H9 (cell line): ENCODE results near the gene ERMAP. TPM values are rescaled to one million over a fixed set of nuclear protein-coding genes. Genes with fewer than 3 reads are reported as not detected.

Experiments
- DNase-seq: peaks from one replicate; pipeline ENCODE4 v3.0.0-alpha.2; 2017
- H2AFZ ChIP-seq: one replicate; pipeline ENCODE4 v1.6.1; 2013; ENCODE audit warnings: mild to moderate bottlenecking, low read length, control low read depth, moderate library complexity
- H2AK5ac ChIP-seq: 2 replicates; pipeline ENCODE4 v1.6.1; 2013; ENCODE audit warnings: low read length, control low read depth, mixed read lengths; ENCODE audit not compliant: insufficient read length
- H2BK120ac ChIP-seq: one replicate; pipeline ENCODE4 v1.6.1; 2013; ENCODE audit warnings: low read depth, mild to moderate bottlenecking, low read length, control low read depth, inconsistent platforms; ENCODE audit not compliant: poor library complexity, severe bottlenecking
- H2BK12ac ChIP-seq: 2 replicates; pipeline ENCODE4 v1.6.1; 2013; ENCODE audit warnings: low read length, control low read depth, mixed read lengths, low read depth; ENCODE audit not compliant: insufficient read length
- H2BK15ac ChIP-seq: 2 replicates; pipeline ENCODE4 v1.6.1; 2013; ENCODE audit warnings: low read depth, low read length, control low read depth
- H2BK20ac ChIP-seq: one replicate; pipeline ENCODE4 v1.6.1; 2013; ENCODE audit warnings: low read depth, mild to moderate bottlenecking, low read length, control low read depth, inconsistent platforms; ENCODE audit not compliant: poor library complexity, severe bottlenecking
- H2BK5ac ChIP-seq: 2 replicates; pipeline ENCODE4 v1.6.1; 2013; ENCODE audit warnings: low read length, control low read depth, mixed read lengths; ENCODE audit not compliant: insufficient read length
- H3K14ac ChIP-seq: 2 replicates; pipeline ENCODE4 v1.6.1; 2013; ENCODE audit warnings: low read length, control low read depth; ENCODE audit not compliant: insufficient read depth
- H3K18ac ChIP-seq: 2 replicates; pipeline ENCODE4 v1.6.1; 2013; ENCODE audit warnings: low read depth, mild to moderate bottlenecking, mixed read lengths, low read length, control low read depth; ENCODE audit not compliant: insufficient read length
- H3K23ac ChIP-seq: 2 replicates; pipeline ENCODE4 v1.6.1; 2013; ENCODE audit warnings: low read length, control low read depth, mixed read lengths, low read depth; ENCODE audit not compliant: insufficient read length
- H3K23me2 ChIP-seq: 2 replicates; pipeline ENCODE4 v1.6.1; 2013; ENCODE audit warnings: low read depth, mild to moderate bottlenecking, mixed read lengths, low read length, control low read depth; ENCODE audit not compliant: insufficient read length, poor library complexity, severe bottlenecking
- H3K27ac ChIP-seq: 2 replicates; pipeline ENCODE4 v1.5.1; 2013; ENCODE audit warnings: low read length, control low read depth, mixed read lengths, low read depth; ENCODE audit not compliant: insufficient read length
- H3K27me3 ChIP-seq: 2 replicates; pipeline ENCODE4 v1.6.1; 2013; ENCODE audit warnings: low read length, control low read depth, inconsistent platforms; ENCODE audit not compliant: insufficient read depth
- H3K4ac ChIP-seq: 2 replicates; pipeline ENCODE4 v1.6.1; 2013; ENCODE audit warnings: low read depth, mild to moderate bottlenecking, control low read depth, inconsistent platforms, low read length, moderate library complexity
- H3K4me1 ChIP-seq: 2 replicates; pipeline ENCODE4 v1.6.1; 2013; ENCODE audit warnings: low read length, control low read depth, inconsistent platforms; ENCODE audit not compliant: insufficient read depth
- H3K4me2 ChIP-seq: 2 replicates; pipeline ENCODE4 v1.6.1; 2013; ENCODE audit warnings: low read length, control low read depth, mixed read lengths; ENCODE audit not compliant: insufficient read length, insufficient read depth
- H3K56ac ChIP-seq: 2 replicates; pipeline ENCODE4 v1.6.1; 2013; ENCODE audit warnings: low read depth, mild to moderate bottlenecking, mixed read lengths, low read length, control low read depth; ENCODE audit not compliant: insufficient read length
- H3K79me1 ChIP-seq: 2 replicates; pipeline ENCODE4 v1.6.1; 2013; ENCODE audit warnings: low read depth, mild to moderate bottlenecking, moderate library complexity, low read length, control low read depth, inconsistent platforms; ENCODE audit not compliant: insufficient read depth, poor library complexity, severe bottlenecking
- H3K79me2 ChIP-seq: 2 replicates; pipeline ENCODE4 v1.6.1; 2013; ENCODE audit warnings: low read length, control low read depth, inconsistent platforms; ENCODE audit not compliant: insufficient read depth
- H3K9ac ChIP-seq: 2 replicates; pipeline ENCODE4 v1.6.1; 2013; ENCODE audit warnings: low read length, control low read depth, mixed read lengths; ENCODE audit not compliant: insufficient read length; ENCODE audit errors: extremely low read depth
- H3K9me3 ChIP-seq: one replicate; pipeline ENCODE4 v1.6.1; 2013; ENCODE audit warnings: low read depth, low read length, inconsistent platforms; ENCODE audit not compliant: control insufficient read depth
- H3T11ph ChIP-seq: one replicate; pipeline ENCODE4 v1.6.1; 2013; ENCODE audit warnings: mild to moderate bottlenecking, low read length, control low read depth, inconsistent platforms
- H4K20me1 ChIP-seq: one replicate; pipeline ENCODE4 v1.6.1; 2013; ENCODE audit not compliant: control insufficient read depth, insufficient read length, insufficient read depth
- H4K5ac ChIP-seq: 2 replicates; pipeline ENCODE4 v1.6.1; 2013; ENCODE audit warnings: low read depth, mild to moderate bottlenecking, mixed read lengths, low read length, control low read depth; ENCODE audit not compliant: insufficient read length
- H4K8ac ChIP-seq: replicated peaks from 2 replicates; pipeline ENCODE4 v1.6.1; 2013; ENCODE audit warnings: low read length, control low read depth, mixed read lengths, low read depth; ENCODE audit not compliant: insufficient read length
- H4K91ac ChIP-seq: 2 replicates; pipeline ENCODE4 v1.6.1; 2013; ENCODE audit warnings: low read depth, mild to moderate bottlenecking, moderate library complexity, mixed read lengths, low read length, control low read depth; ENCODE audit not compliant: insufficient read length
- H3K27ac Mint-ChIP-seq, 3 experiments: 2 replicates in 2 of 3; 3 replicates in 1 of 3; pipeline ENCODE4 v1.8.0; 2020 to 2021; ENCODE audit warnings: mixed read lengths in 3 of 3, mild to moderate bottlenecking in 1 of 3, moderate library complexity in 1 of 3
- H3K27me3 Mint-ChIP-seq: 2 replicates; pipeline ENCODE4 v1.8.0; 2021; ENCODE audit warnings: low read depth, mild to moderate bottlenecking, moderate library complexity, mixed read lengths
- H3K36me3 Mint-ChIP-seq, 3 experiments: 2 replicates in 2 of 3; 3 replicates in 1 of 3; pipeline ENCODE4 v1.8.0; 2020 to 2021; ENCODE audit warnings: low read depth in 3 of 3, mixed read lengths in 3 of 3; ENCODE audit not compliant: insufficient read depth in 1 of 3
- H3K4me1 Mint-ChIP-seq, 2 experiments: 2 replicates each; pipeline ENCODE4 v1.8.0; 2020; ENCODE audit warnings: mixed read lengths in 2 of 2
- H3K4me3 Mint-ChIP-seq, 2 experiments: 2 replicates in 1 of 2; 3 replicates in 1 of 2; pipeline ENCODE4 v1.8.0; 2020 to 2021; ENCODE audit warnings: mild to moderate bottlenecking in 2 of 2, mixed read lengths in 2 of 2, moderate library complexity in 1 of 2
- H3K9me3 Mint-ChIP-seq, 2 experiments: 2 replicates in 1 of 2; 3 replicates in 1 of 2; pipeline ENCODE4 v1.8.0; 2020; ENCODE audit warnings: mild to moderate bottlenecking in 2 of 2, mixed read lengths in 2 of 2, moderate library complexity in 1 of 2
- WGBS: extraction: QIAGEN DNeasy Blood & Tissue Kit; methylation state at CpG from one replicate; pipeline ENCODE4 v1.1.7; 2013; ENCODE audit warnings: missing lambda C conversion rate, low lambda C conversion rate, mixed read lengths; ENCODE audit not compliant: insufficient read length; ENCODE audit errors: extremely low coverage; 5-methylcytosine and 5-hydroxymethylcytosine counted together
- total RNA-seq: library from RNA; stranded (reverse); gene quantifications from 2 replicates; pipeline ENCODE4 v1.2.1, GENCODE V29; 2021
- TF ChIP-seq, protein P1 (sequence below): fragments of 200-600 bp; sonication (generic); conservative IDR thresholded peaks from 3 replicates; pipeline ENCODE4 v1.8.0; 2021; ENCODE audit warnings: antibody characterized with exemption, mild to moderate bottlenecking

ERMAP gene
- total RNA-seq, 1 experiment from 2014 or later = 4.5 TPM

- Histone ChIP-seq H3K27ac (no peak overlapping the region), H3K9ac (no peak overlapping the region), H2AK5ac (no peak overlapping the region), H2AFZ (no peak overlapping the region), H2BK12ac (no peak overlapping the region), H4K8ac (no peak overlapping the region), H3K56ac (no peak overlapping the region), H3K14ac (no peak overlapping the region), H3K4ac (no peak overlapping the region), H3K27me3 (no peaks in the 10 kb centered on the region), H2BK5ac (no peak overlapping the region), H3K23me2 (no peaks in the 10 kb centered on the region), H2BK120ac (no peak overlapping the region), H3K9me3 (no peaks in the 10 kb centered on the region), H2BK15ac (no peak overlapping the region), H3K23ac (no peak overlapping the region), H3T11ph (no peak overlapping the region), H3K18ac (no peak overlapping the region), H3K79me2 (no peaks in the 10 kb centered on the region), H4K5ac (no peak overlapping the region), H3K4me2 (no peak overlapping the region), H4K20me1 (no peaks in the 10 kb centered on the region), H4K91ac (no peak overlapping the region), H3K4me1 (no peaks in the 10 kb centered on the region), H3K79me1 (no peaks in the 10 kb centered on the region), H2BK20ac (no peak overlapping the region)
- no peak for DNase-seq
- no peak overlapping the region for H3K27ac Mint-ChIP-seq
- no peaks in the 10 kb centered on the region for H3K27me3 Mint-ChIP-seq
- TF ChIP-seq, protein P1, sequence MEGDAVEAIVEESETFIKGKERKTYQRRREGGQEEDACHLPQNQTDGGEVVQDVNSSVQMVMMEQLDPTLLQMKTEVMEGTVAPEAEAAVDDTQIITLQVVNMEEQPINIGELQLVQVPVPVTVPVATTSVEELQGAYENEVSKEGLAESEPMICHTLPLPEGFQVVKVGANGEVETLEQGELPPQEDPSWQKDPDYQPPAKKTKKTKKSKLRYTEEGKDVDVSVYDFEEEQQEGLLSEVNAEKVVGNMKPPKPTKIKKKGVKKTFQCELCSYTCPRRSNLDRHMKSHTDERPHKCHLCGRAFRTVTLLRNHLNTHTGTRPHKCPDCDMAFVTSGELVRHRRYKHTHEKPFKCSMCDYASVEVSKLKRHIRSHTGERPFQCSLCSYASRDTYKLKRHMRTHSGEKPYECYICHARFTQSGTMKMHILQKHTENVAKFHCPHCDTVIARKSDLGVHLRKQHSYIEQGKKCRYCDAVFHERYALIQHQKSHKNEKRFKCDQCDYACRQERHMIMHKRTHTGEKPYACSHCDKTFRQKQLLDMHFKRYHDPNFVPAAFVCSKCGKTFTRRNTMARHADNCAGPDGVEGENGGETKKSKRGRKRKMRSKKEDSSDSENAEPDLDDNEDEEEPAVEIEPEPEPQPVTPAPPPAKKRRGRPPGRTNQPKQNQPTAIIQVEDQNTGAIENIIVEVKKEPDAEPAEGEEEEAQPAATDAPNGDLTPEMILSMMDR = no peak
- no peak overlapping the region for H3K4me3 Mint-ChIP-seq
- H3K9me3 Mint-ChIP-seq = peaks cover 17 to 19% of the 10 kb centered on the region in 2 experiments
- peaks cover 19 to 41% (median 38%) of the 10 kb centered on the region in 3 experiments for H3K36me3 Mint-ChIP-seq
- no CpG with 5 or more reads among the region's 5 CpGs for WGBS
- H3K4me1 Mint-ChIP-seq = no peaks in the 10 kb centered on the region; a peak in 1 of 4 replicates
Observed at GRCh38 chr1:42806593-42806992, 10.3 kb upstream of the ERMAP start.
